ENCODE data around the gene IL33. TPM values are rescaled to one million over a fixed set of nuclear protein-coding genes. Genes with fewer than 3 reads are reported as not detected.
A peak's percentile ranks its signal among the peaks of the same experiment; 100 is the strongest.

IL33 gene
- total RNA-seq, 1 experiment from 2014 or later, result not detected

GRCh38 chr9:6229186-6229585 is 13.6 kb downstream of the IL33 start:
- no peak for TF ChIP-seq CTCF (IDR thresholded peaks at IDR 0.05; ENCODE audit: unreplicated experiment)
- ChIA-PET POLR2A (interaction anchor here (0.8 to 1.4 kb wide), 3 partner anchors 9 to 18 kb away, joined by 3 to 5 read pairs (median 3); no protein-coding TSS in a partner anchor), CTCF (no interaction called here)
- no peaks in the 10 kb centered on the region for H3K27me3 Mint-ChIP-seq (ENCODE audit: insufficient read depth, unreplicated experiment)
- peaks cover 13% of the 10 kb centered on the region for H3K4me1 Mint-ChIP-seq (ENCODE audit: insufficient read depth, unreplicated experiment)
- DNase-seq (ENCODE audit: unreplicated experiment), result no peak
- intact Hi-C loops (cut with micrococcal nuclease), result no loop called here
- H3K9me3 Mint-ChIP-seq (ENCODE audit: unreplicated experiment), result no peaks in the 10 kb centered on the region
- no peak overlapping the region for H3K27ac Mint-ChIP-seq (ENCODE audit: low read depth, unreplicated experiment)
- no peaks in the 10 kb centered on the region for H3K36me3 Mint-ChIP-seq (ENCODE audit: insufficient read depth, unreplicated experiment)
- no peak overlapping the region for H3K4me3 Mint-ChIP-seq (ENCODE audit: unreplicated experiment)
- BruUV-seq (replicated peaks), result no TSS peak

DNA sequence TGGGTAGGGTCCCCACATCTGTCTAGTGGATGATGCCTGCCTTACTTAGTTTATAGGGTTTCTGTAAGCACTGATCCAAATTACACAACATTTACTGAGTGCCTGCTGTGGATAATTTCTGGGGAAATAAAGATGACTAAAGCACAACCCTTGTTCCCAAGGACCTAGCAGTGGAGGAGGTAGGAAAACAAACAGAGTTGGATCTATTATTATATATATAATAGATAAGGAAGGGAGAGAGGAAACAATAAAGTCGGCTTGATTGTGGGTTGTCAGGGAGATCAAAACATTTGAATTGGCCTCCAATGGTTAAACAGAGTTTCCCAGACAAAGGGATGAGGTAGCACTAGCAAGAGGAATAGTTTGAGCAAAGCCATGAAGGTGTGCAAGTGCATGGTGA is 14.0 kb downstream of the IL33 start:
- intact Hi-C loops (cut with micrococcal nuclease), result no loop called here
- no peaks in the 10 kb centered on the region for H3K9me3 Mint-ChIP-seq (ENCODE audit: unreplicated experiment)
- no peaks in the 10 kb centered on the region for H3K36me3 Mint-ChIP-seq (ENCODE audit: insufficient read depth, unreplicated experiment)
- BruUV-seq (replicated peaks), result no TSS peak
- ChIA-PET POLR2A (interaction anchor here (1.4 kb wide), 1 partner anchor 10 kb away, joined by 5 read pairs; no protein-coding TSS in a partner anchor), CTCF (no interaction called here)
- no peak for DNase-seq (ENCODE audit: unreplicated experiment)
- TF ChIP-seq CTCF (IDR thresholded peaks at IDR 0.05; ENCODE audit: unreplicated experiment), result no peak
- no peaks in the 10 kb centered on the region for H3K27me3 Mint-ChIP-seq (ENCODE audit: insufficient read depth, unreplicated experiment)
- H3K27ac Mint-ChIP-seq (ENCODE audit: low read depth, unreplicated experiment), result no peak overlapping the region
- no peak overlapping the region for H3K4me3 Mint-ChIP-seq (ENCODE audit: unreplicated experiment)
- peaks cover 13% of the 10 kb centered on the region for H3K4me1 Mint-ChIP-seq (ENCODE audit: insufficient read depth, unreplicated experiment)

DNA sequence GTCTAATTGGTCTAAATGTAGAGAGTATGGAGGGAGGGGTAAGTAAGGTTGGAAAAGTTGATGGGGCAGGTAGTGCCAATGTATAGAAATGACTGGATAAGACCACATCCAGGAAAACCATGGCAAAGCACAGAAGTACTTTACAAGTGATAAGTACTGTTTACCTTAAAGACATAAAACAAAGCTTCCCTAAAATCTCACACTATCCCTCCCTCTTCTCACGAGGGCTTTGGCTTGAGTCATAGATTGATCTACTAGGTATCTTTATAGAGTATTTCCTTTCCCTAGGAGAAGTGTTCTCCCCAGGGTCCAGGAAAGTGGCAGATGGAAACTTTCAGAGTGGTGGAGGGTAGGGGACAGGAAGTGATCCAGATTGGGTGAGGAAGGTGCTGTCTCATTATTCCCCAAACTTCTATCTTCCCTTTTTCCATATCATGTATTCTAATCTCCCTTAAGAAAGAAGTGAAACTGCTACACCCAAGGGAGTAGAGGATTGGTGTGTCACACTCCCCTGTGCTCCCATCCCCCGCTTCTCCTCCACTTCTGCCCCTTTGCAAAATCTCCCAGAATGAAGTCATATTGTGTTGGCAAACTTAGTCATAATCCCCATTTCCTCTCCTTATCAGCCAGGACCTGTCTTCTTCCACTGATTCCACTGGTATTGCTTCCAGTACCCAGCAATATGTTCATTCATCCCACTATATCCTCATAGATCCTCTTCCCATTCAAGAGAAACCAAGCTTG is 14.6 kb downstream of the IL33 start:
- H3K4me1 Mint-ChIP-seq (ENCODE audit: insufficient read depth, unreplicated experiment), result peaks cover 13% of the 10 kb centered on the region
- H3K27me3 Mint-ChIP-seq (ENCODE audit: insufficient read depth, unreplicated experiment), result no peaks in the 10 kb centered on the region
- no peaks in the 10 kb centered on the region for H3K36me3 Mint-ChIP-seq (ENCODE audit: insufficient read depth, unreplicated experiment)
- ChIA-PET CTCF (no interaction called here), POLR2A (interaction anchor here (1.4 kb wide), 1 partner anchor 9 kb away, joined by 5 read pairs; no protein-coding TSS in a partner anchor)
- no TSS peak for BruUV-seq (replicated peaks)
- no peaks in the 10 kb centered on the region for H3K9me3 Mint-ChIP-seq (ENCODE audit: unreplicated experiment)
- H3K4me3 Mint-ChIP-seq (ENCODE audit: unreplicated experiment), result no peak overlapping the region
- intact Hi-C loops (cut with micrococcal nuclease), result no loop called here
- no peak for TF ChIP-seq CTCF (IDR thresholded peaks at IDR 0.05; ENCODE audit: unreplicated experiment)
- DNase-seq (ENCODE audit: unreplicated experiment), result peak; percentile 45
- no peak overlapping the region for H3K27ac Mint-ChIP-seq (ENCODE audit: low read depth, unreplicated experiment)

- intact Hi-C loops (cut with micrococcal nuclease), result no loop called here
- BruUV-seq (replicated peaks), result no TSS peak
- POLR2A ChIA-PET, result no interaction called here
- Mint-ChIP-seq H3K9me3 (ENCODE audit: unreplicated experiment) (no peaks in the 10 kb centered on the region), H3K27me3 (ENCODE audit: insufficient read depth, unreplicated experiment) (no peaks in the 10 kb centered on the region), H3K4me1 (ENCODE audit: insufficient read depth, unreplicated experiment) (no peaks in the 10 kb centered on the region), H3K36me3 (ENCODE audit: insufficient read depth, unreplicated experiment) (no peaks in the 10 kb centered on the region), H3K27ac (ENCODE audit: low read depth, unreplicated experiment) (no peak overlapping the region), H3K4me3 (ENCODE audit: unreplicated experiment) (no peak overlapping the region)
- CTCF ChIA-PET, result no interaction called here
- no peak for DNase-seq (ENCODE audit: unreplicated experiment)
- no peak for TF ChIP-seq CTCF (IDR thresholded peaks at IDR 0.05; ENCODE audit: unreplicated experiment)
Observed at GRCh38 chr9:6232336-6232945, 16.8 kb downstream of the IL33 start.
